ENCODE measurements around the gene SHROOM3. TPM values are rescaled to one million over a fixed set of nuclear protein-coding genes. Genes with fewer than 3 reads are reported as not detected.

The SHROOM3 gene
- total and polyA plus RNA-seq, 2 experiments from 2014 or later: 11.3 to 73.5 TPM

DNA sequence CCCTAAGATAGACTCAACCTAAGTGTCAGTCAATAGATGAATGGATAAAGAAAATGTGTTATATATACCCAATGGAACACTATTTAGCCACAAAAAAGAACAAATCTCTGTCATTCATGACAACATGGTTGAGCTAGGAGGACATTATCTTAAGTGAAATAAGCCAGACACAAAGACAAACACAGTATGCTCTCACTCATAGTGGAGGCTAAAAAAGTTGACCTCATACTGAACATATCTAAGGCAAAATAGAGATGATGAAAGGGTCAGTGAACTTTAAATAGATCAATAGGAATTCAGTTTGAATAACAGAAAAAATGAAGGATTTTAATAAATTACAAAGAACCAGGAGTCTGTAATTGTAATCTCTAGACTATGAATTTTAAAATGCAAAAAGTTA is 356.4 kb downstream of the SHROOM3 start:
- TF ChIP-seq CTCF (conservative IDR thresholded peaks at IDR 0.05; ENCODE audit: low read depth in 2 of 2): no peak
- TF ChIP-seq JUNB (IDR thresholded peaks at IDR 0.05; ENCODE audit: unreplicated experiment): no peak
- no peak for TF ChIP-seq STAT1 (IDR thresholded peaks at IDR 0.05; ENCODE audit: unreplicated experiment)
- TF ChIP-seq CREB1 (CRISPR knock-in tag; IDR thresholded peaks at IDR 0.05; ENCODE audit: low read depth): no peak
- TF ChIP-seq EZH2 (IDR thresholded peaks at IDR 0.05; ENCODE audit: low read depth, unreplicated experiment): no peak
- TF ChIP-seq EZH2phosphoT487 (IDR thresholded peaks at IDR 0.05; ENCODE audit: unreplicated experiment): no peak
- no peak for TF ChIP-seq NANOG (IDR thresholded peaks at IDR 0.05; ENCODE audit: borderline replicate concordance)
- no peak for TF ChIP-seq ZNF114 (CRISPR knock-in tag; IDR thresholded peaks at IDR 0.05)
- TF ChIP-seq POLR2AphosphoS5 (IDR thresholded peaks at IDR 0.05; ENCODE audit: low read depth): no peak
- TF ChIP-seq, protein P1, sequence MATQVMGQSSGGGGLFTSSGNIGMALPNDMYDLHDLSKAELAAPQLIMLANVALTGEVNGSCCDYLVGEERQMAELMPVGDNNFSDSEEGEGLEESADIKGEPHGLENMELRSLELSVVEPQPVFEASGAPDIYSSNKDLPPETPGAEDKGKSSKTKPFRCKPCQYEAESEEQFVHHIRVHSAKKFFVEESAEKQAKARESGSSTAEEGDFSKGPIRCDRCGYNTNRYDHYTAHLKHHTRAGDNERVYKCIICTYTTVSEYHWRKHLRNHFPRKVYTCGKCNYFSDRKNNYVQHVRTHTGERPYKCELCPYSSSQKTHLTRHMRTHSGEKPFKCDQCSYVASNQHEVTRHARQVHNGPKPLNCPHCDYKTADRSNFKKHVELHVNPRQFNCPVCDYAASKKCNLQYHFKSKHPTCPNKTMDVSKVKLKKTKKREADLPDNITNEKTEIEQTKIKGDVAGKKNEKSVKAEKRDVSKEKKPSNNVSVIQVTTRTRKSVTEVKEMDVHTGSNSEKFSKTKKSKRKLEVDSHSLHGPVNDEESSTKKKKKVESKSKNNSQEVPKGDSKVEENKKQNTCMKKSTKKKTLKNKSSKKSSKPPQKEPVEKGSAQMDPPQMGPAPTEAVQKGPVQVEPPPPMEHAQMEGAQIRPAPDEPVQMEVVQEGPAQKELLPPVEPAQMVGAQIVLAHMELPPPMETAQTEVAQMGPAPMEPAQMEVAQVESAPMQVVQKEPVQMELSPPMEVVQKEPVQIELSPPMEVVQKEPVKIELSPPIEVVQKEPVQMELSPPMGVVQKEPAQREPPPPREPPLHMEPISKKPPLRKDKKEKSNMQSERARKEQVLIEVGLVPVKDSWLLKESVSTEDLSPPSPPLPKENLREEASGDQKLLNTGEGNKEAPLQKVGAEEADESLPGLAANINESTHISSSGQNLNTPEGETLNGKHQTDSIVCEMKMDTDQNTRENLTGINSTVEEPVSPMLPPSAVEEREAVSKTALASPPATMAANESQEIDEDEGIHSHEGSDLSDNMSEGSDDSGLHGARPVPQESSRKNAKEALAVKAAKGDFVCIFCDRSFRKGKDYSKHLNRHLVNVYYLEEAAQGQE (IDR thresholded peaks at IDR 0.05; ENCODE audit: unreplicated experiment): no peak
- no peak for TF ChIP-seq ZNF331 (CRISPR knock-in tag; IDR thresholded peaks at IDR 0.05; ENCODE audit: low read depth)
- Mint-ChIP-seq H3K4me3 (no peak overlapping the region), H3K36me3 (ENCODE audit: low read depth) (peaks cover 5% of the 10 kb centered on the region; the same call in 1 of the 3 replicates), H3K4me1 (no peaks in the 10 kb centered on the region), H3K27ac (no peak overlapping the region), H3K27me3 (ENCODE audit: insufficient read depth, low read depth, poor library complexity) (peaks cover 2% of the 10 kb centered on the region), H3K9me3 (no peaks in the 10 kb centered on the region; the same call in 2 of the 3 replicates)
- H3K27ac ChIP-seq (ENCODE audit: low read depth): no peak overlapping the region
- H3F3A ChIP-seq (replicated peaks; ENCODE audit: low read depth): no peaks in the 10 kb centered on the region
- 0 out of 2 replicates have a peak, but pooled peaks cover 4% of the 10 kb centered on the region for H3K9me2 ChIP-seq (ENCODE audit: insufficient read depth)
- no peak overlapping the region for H3K4me2 ChIP-seq
- H3K4me1 ChIP-seq (ENCODE audit: insufficient read depth): no peaks in the 10 kb centered on the region
- no peaks in the 10 kb centered on the region for H4K20me1 ChIP-seq (replicated peaks; ENCODE audit: insufficient read depth)
- H3K79me2 ChIP-seq (replicated peaks; ENCODE audit: insufficient read depth): no peaks in the 10 kb centered on the region
- no peaks in the 10 kb centered on the region for H3K36me3 ChIP-seq (ENCODE audit: insufficient read depth)
- H3K27me3 ChIP-seq (ENCODE audit: insufficient read depth): no peaks in the 10 kb centered on the region
- no peak overlapping the region for H2AFZ ChIP-seq
- ATAC-seq: no peak
- H3K4me3 ChIP-seq: no peak overlapping the region
- DNase-seq (ENCODE audit: low spot score): no peak

- Histone ChIP-seq H3K27me3 (ENCODE audit: insufficient read depth) (no peaks in the 10 kb centered on the region), H2AFZ (no peak overlapping the region), H3K27ac (ENCODE audit: low read depth) (no peak overlapping the region), H3K36me3 (ENCODE audit: insufficient read depth) (no peaks in the 10 kb centered on the region), H4K20me1 (replicated peaks; ENCODE audit: insufficient read depth) (no peaks in the 10 kb centered on the region), H3K4me1 (ENCODE audit: insufficient read depth) (no peaks in the 10 kb centered on the region), H3K4me2 (no peak overlapping the region), H3K9me2 (ENCODE audit: insufficient read depth) (0 out of 2 replicates have a peak, but pooled peaks cover 4% of the 10 kb centered on the region), H3F3A (replicated peaks; ENCODE audit: low read depth) (no peaks in the 10 kb centered on the region), H3K79me2 (replicated peaks; ENCODE audit: insufficient read depth) (no peaks in the 10 kb centered on the region), H3K4me3 (no peak overlapping the region)
- Mint-ChIP-seq H3K4me3 (no peak overlapping the region), H3K36me3 (ENCODE audit: low read depth) (peaks cover 4% of the 10 kb centered on the region; the same call in 1 of the 3 replicates), H3K9me3 (no peaks in the 10 kb centered on the region; the same call in 2 of the 3 replicates), H3K27me3 (ENCODE audit: insufficient read depth, low read depth, poor library complexity) (peaks cover 1% of the 10 kb centered on the region), H3K27ac (no peak overlapping the region), H3K4me1 (no peaks in the 10 kb centered on the region)
- ATAC-seq (no peak), DNase-seq (ENCODE audit: low spot score) (no peak)
- TF ChIP-seq, protein P2, sequence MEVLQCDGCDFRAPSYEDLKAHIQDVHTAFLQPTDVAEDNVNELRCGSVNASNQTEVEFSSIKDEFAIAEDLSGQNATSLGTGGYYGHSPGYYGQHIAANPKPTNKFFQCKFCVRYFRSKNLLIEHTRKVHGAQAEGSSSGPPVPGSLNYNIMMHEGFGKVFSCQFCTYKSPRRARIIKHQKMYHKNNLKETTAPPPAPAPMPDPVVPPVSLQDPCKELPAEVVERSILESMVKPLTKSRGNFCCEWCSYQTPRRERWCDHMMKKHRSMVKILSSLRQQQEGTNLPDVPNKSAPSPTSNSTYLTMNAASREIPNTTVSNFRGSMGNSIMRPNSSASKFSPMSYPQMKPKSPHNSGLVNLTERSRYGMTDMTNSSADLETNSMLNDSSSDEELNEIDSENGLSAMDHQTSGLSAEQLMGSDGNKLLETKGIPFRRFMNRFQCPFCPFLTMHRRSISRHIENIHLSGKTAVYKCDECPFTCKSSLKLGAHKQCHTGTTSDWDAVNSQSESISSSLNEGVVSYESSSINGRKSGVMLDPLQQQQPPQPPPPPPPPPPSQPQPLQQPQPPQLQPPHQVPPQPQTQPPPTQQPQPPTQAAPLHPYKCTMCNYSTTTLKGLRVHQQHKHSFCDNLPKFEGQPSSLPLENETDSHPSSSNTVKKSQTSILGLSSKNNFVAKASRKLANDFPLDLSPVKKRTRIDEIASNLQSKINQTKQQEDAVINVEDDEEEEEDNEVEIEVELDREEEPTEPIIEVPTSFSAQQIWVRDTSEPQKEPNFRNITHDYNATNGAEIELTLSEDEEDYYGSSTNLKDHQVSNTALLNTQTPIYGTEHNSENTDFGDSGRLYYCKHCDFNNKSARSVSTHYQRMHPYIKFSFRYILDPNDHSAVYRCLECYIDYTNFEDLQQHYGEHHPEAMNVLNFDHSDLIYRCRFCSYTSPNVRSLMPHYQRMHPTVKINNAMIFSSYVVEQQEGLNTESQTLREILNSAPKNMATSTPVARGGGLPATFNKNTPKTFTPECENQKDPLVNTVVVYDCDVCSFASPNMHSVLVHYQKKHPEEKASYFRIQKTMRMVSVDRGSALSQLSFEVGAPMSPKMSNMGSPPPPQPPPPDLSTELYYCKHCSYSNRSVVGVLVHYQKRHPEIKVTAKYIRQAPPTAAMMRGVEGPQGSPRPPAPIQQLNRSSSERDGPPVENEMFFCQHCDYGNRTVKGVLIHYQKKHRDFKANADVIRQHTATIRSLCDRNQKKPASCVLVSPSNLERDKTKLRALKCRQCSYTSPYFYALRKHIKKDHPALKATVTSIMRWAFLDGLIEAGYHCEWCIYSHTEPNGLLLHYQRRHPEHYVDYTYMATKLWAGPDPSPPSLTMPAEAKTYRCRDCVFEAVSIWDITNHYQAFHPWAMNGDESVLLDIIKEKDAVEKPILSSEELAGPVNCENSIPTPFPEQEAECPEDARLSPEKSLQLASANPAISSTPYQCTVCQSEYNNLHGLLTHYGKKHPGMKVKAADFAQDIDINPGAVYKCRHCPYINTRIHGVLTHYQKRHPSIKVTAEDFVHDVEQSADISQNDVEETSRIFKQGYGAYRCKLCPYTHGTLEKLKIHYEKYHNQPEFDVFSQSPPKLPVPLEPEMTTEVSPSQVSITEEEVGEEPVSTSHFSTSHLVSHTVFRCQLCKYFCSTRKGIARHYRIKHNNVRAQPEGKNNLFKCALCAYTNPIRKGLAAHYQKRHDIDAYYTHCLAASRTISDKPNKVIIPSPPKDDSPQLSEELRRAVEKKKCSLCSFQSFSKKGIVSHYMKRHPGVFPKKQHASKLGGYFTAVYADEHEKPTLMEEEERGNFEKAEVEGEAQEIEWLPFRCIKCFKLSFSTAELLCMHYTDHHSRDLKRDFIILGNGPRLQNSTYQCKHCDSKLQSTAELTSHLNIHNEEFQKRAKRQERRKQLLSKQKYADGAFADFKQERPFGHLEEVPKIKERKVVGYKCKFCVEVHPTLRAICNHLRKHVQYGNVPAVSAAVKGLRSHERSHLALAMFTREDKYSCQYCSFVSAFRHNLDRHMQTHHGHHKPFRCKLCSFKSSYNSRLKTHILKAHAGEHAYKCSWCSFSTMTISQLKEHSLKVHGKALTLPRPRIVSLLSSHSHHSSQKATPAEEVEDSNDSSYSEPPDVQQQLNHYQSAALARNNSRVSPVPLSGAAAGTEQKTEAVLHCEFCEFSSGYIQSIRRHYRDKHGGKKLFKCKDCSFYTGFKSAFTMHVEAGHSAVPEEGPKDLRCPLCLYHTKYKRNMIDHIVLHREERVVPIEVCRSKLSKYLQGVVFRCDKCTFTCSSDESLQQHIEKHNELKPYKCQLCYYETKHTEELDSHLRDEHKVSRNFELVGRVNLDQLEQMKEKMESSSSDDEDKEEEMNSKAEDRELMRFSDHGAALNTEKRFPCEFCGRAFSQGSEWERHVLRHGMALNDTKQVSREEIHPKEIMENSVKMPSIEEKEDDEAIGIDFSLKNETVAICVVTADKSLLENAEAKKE (CRISPR knock-in tag; IDR thresholded peaks at IDR 0.05): no peak
- TF ChIP-seq CREB1 (CRISPR knock-in tag; IDR thresholded peaks at IDR 0.05; ENCODE audit: low read depth): no peak
These were observed 357.4 kb downstream of the SHROOM3 start for GRCh38 chr4:76792418-76792817.

Measured in GM23338 (cell line).